Panc1 (cell line): ENCODE measurements around the gene PARD6G.

Experiments used
- POLR2AphosphoS5 ChIP-seq: IDR thresholded peaks from 2 replicates; pipeline ENCODE4 v1.6.1; 2012; ENCODE audit warnings: mild to moderate bottlenecking, low read depth, low read length, moderate library complexity
- SIN3A ChIP-seq: IDR thresholded peaks from 2 replicates; pipeline ENCODE4 v1.6.1; 2012; ENCODE audit warnings: low read depth, mild to moderate bottlenecking, low read length, moderate library complexity, borderline replicate concordance; ENCODE audit not compliant: insufficient read depth
- TCF7L2 ChIP-seq: IDR thresholded peaks from 2 replicates; pipeline ENCODE4 v1.6.1; 2011; ENCODE audit warnings: mild to moderate bottlenecking, low read depth, low read length, inconsistent platforms
- TF ChIP-seq, protein P1 (sequence below): fragments of 450-650 bp; IDR thresholded peaks from 2 replicates; pipeline ENCODE4 v1.5.1; 2017; ENCODE audit warnings: mild to moderate bottlenecking
- TF ChIP-seq, protein P2 (sequence below), 2 experiments: IDR thresholded peaks; 2 replicates each; pipeline ENCODE4 v1.6.1; 2011 to 2012; ENCODE audit warnings: low read depth in 2 of 2, control low read depth in 1 of 2, low read length in 1 of 2, mild to moderate bottlenecking in 1 of 2, moderate library complexity in 1 of 2; ENCODE audit not compliant: insufficient read depth in 1 of 2

DNA sequence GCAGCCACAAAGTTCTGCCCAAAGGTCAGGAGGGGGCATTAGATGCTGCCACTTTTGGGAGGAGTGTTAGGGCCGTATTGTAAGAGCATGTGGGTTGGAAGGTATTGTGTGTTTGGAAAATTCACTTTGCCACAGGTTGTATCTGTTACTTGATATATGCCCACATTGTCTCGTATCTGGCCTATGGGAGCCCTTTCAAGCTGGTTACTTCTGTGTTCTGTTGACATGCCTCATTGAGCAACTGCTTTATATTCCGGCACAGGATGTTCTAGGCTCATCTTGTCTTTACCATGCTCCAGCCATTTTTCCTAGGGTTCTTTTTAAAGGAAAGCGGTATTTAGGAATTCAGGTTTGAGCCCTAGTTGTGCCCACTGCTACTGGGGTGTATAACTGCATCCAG lies 132.3 kb downstream of the PARD6G start:
- TF ChIP-seq POLR2AphosphoS5 (no peak), SIN3A (no peak), TCF7L2 (no peak)
- TF ChIP-seq, protein P1, sequence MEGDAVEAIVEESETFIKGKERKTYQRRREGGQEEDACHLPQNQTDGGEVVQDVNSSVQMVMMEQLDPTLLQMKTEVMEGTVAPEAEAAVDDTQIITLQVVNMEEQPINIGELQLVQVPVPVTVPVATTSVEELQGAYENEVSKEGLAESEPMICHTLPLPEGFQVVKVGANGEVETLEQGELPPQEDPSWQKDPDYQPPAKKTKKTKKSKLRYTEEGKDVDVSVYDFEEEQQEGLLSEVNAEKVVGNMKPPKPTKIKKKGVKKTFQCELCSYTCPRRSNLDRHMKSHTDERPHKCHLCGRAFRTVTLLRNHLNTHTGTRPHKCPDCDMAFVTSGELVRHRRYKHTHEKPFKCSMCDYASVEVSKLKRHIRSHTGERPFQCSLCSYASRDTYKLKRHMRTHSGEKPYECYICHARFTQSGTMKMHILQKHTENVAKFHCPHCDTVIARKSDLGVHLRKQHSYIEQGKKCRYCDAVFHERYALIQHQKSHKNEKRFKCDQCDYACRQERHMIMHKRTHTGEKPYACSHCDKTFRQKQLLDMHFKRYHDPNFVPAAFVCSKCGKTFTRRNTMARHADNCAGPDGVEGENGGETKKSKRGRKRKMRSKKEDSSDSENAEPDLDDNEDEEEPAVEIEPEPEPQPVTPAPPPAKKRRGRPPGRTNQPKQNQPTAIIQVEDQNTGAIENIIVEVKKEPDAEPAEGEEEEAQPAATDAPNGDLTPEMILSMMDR = no peak
- TF ChIP-seq, protein P2, sequence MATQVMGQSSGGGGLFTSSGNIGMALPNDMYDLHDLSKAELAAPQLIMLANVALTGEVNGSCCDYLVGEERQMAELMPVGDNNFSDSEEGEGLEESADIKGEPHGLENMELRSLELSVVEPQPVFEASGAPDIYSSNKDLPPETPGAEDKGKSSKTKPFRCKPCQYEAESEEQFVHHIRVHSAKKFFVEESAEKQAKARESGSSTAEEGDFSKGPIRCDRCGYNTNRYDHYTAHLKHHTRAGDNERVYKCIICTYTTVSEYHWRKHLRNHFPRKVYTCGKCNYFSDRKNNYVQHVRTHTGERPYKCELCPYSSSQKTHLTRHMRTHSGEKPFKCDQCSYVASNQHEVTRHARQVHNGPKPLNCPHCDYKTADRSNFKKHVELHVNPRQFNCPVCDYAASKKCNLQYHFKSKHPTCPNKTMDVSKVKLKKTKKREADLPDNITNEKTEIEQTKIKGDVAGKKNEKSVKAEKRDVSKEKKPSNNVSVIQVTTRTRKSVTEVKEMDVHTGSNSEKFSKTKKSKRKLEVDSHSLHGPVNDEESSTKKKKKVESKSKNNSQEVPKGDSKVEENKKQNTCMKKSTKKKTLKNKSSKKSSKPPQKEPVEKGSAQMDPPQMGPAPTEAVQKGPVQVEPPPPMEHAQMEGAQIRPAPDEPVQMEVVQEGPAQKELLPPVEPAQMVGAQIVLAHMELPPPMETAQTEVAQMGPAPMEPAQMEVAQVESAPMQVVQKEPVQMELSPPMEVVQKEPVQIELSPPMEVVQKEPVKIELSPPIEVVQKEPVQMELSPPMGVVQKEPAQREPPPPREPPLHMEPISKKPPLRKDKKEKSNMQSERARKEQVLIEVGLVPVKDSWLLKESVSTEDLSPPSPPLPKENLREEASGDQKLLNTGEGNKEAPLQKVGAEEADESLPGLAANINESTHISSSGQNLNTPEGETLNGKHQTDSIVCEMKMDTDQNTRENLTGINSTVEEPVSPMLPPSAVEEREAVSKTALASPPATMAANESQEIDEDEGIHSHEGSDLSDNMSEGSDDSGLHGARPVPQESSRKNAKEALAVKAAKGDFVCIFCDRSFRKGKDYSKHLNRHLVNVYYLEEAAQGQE (IDR thresholded peaks at IDR 0.05; ENCODE audit: insufficient read depth in 1 of 2, low read depth in 2 of 2, low read length in 1 of 2) = no peak
